ENCODE measurements around the gene PROZ. TPM values are rescaled to one million over a fixed set of nuclear protein-coding genes. Genes with fewer than 3 reads are reported as not detected.

Gene PROZ
- total RNA-seq, 2 experiments from 2014 or later, result not detected

- H2AFZ ChIP-seq (ENCODE audit: low read length), result no peak overlapping the region
- intact Hi-C loops (cut with micrococcal nuclease; ENCODE audit: unreplicated experiment), result no loop called here
- no peak overlapping the region for H3K4me3 ChIP-seq (ENCODE audit: low read depth, low read length, poor library complexity, severe bottlenecking)
- H3K27ac ChIP-seq (ENCODE audit: low read depth, low read length, poor library complexity, severe bottlenecking), result no peak overlapping the region
- no peak overlapping the region for H3K4me2 ChIP-seq (ENCODE audit: low read length)
- no peaks in the 10 kb centered on the region for H3K79me2 ChIP-seq (ENCODE audit: insufficient read depth, low read depth, low read length)
- BruUV-seq (replicated peaks), result no TSS peak
- no peaks in the 10 kb centered on the region for H3K36me3 ChIP-seq (ENCODE audit: insufficient read depth, low read length)
- no peaks in the 10 kb centered on the region for H3K4me1 ChIP-seq (ENCODE audit: insufficient read depth, low read length, poor library complexity, severe bottlenecking)
- DNase-seq (ENCODE audit: low spot score), result no peak
- no peaks in the 10 kb centered on the region for H3K9me2 ChIP-seq (ENCODE audit: insufficient read depth, low read length)
- ChIA-PET CTCF (ENCODE audit: unreplicated experiment) (no interaction called here), POLR2A (no interaction called here)
- no peaks in the 10 kb centered on the region for H4K20me1 ChIP-seq (ENCODE audit: insufficient read depth, low read length)
- TF ChIP-seq, protein P1, sequence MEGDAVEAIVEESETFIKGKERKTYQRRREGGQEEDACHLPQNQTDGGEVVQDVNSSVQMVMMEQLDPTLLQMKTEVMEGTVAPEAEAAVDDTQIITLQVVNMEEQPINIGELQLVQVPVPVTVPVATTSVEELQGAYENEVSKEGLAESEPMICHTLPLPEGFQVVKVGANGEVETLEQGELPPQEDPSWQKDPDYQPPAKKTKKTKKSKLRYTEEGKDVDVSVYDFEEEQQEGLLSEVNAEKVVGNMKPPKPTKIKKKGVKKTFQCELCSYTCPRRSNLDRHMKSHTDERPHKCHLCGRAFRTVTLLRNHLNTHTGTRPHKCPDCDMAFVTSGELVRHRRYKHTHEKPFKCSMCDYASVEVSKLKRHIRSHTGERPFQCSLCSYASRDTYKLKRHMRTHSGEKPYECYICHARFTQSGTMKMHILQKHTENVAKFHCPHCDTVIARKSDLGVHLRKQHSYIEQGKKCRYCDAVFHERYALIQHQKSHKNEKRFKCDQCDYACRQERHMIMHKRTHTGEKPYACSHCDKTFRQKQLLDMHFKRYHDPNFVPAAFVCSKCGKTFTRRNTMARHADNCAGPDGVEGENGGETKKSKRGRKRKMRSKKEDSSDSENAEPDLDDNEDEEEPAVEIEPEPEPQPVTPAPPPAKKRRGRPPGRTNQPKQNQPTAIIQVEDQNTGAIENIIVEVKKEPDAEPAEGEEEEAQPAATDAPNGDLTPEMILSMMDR (conservative IDR thresholded peaks at IDR 0.05; ENCODE audit: low read length), result no peak
- no peak for TF ChIP-seq EZH2phosphoT487 (IDR thresholded peaks at IDR 0.05; ENCODE audit: borderline replicate concordance, low read depth, low read length)
- H3K9me3 ChIP-seq (ENCODE audit: low read length), result no peaks in the 10 kb centered on the region
Observed at GRCh38 chr13:113145911-113146598, 12.4 kb upstream of the PROZ start.

- BruUV-seq (replicated peaks), result no TSS peak
- H3K4me1 ChIP-seq (ENCODE audit: insufficient read depth, low read length, poor library complexity, severe bottlenecking), result no peaks in the 10 kb centered on the region
- H3K79me2 ChIP-seq (ENCODE audit: insufficient read depth, low read depth, low read length), result no peaks in the 10 kb centered on the region
- no peaks in the 10 kb centered on the region for H3K9me3 ChIP-seq (ENCODE audit: low read length)
- no peaks in the 10 kb centered on the region for H3K36me3 ChIP-seq (ENCODE audit: insufficient read depth, low read length)
- H4K20me1 ChIP-seq (ENCODE audit: insufficient read depth, low read length), result no peaks in the 10 kb centered on the region
- H2AFZ ChIP-seq (ENCODE audit: low read length), result no peak overlapping the region
- no peak for TF ChIP-seq EZH2phosphoT487 (IDR thresholded peaks at IDR 0.05; ENCODE audit: borderline replicate concordance, low read depth, low read length)
- TF ChIP-seq, protein P1 (conservative IDR thresholded peaks at IDR 0.05; ENCODE audit: low read length), result no peak
- no peak for DNase-seq (ENCODE audit: low spot score)
- no peak overlapping the region for H3K4me3 ChIP-seq (ENCODE audit: low read depth, low read length, poor library complexity, severe bottlenecking)
- CTCF ChIA-PET (ENCODE audit: unreplicated experiment), result no interaction called here
- H3K27ac ChIP-seq (ENCODE audit: low read depth, low read length, poor library complexity, severe bottlenecking), result no peak overlapping the region
- POLR2A ChIA-PET, result no interaction called here
- intact Hi-C loops (cut with micrococcal nuclease; ENCODE audit: unreplicated experiment), result no loop called here
- H3K4me2 ChIP-seq (ENCODE audit: low read length), result no peak overlapping the region
- H3K9me2 ChIP-seq (ENCODE audit: insufficient read depth, low read length), result no peaks in the 10 kb centered on the region
Observed at GRCh38 chr13:113146750-113147149, 11.7 kb upstream of the PROZ start.

GRCh38 chr13:113147206-113147605 lies 11.2 kb upstream of the PROZ start:
- Histone ChIP-seq H3K79me2 (ENCODE audit: insufficient read depth, low read depth, low read length) (no peaks in the 10 kb centered on the region), H3K9me2 (ENCODE audit: insufficient read depth, low read length) (no peaks in the 10 kb centered on the region), H3K36me3 (ENCODE audit: insufficient read depth, low read length) (no peaks in the 10 kb centered on the region), H3K4me3 (ENCODE audit: low read depth, low read length, poor library complexity, severe bottlenecking) (no peak overlapping the region), H3K27ac (ENCODE audit: low read depth, low read length, poor library complexity, severe bottlenecking) (no peak overlapping the region), H3K9me3 (ENCODE audit: low read length) (no peaks in the 10 kb centered on the region), H2AFZ (ENCODE audit: low read length) (no peak overlapping the region), H4K20me1 (ENCODE audit: insufficient read depth, low read length) (no peaks in the 10 kb centered on the region), H3K4me2 (ENCODE audit: low read length) (no peak overlapping the region), H3K4me1 (ENCODE audit: insufficient read depth, low read length, poor library complexity, severe bottlenecking) (no peaks in the 10 kb centered on the region)
- TF ChIP-seq, protein P1 (conservative IDR thresholded peaks at IDR 0.05; ENCODE audit: low read length), result no peak
- no peak for TF ChIP-seq EZH2phosphoT487 (IDR thresholded peaks at IDR 0.05; ENCODE audit: borderline replicate concordance, low read depth, low read length)
- no TSS peak for BruUV-seq (replicated peaks)
- ChIA-PET POLR2A (no interaction called here), CTCF (ENCODE audit: unreplicated experiment) (no interaction called here)
- intact Hi-C loops (cut with micrococcal nuclease; ENCODE audit: unreplicated experiment), result no loop called here
- DNase-seq (ENCODE audit: low spot score), result no peak
